GF-D8 (cell line): ENCODE data around the gene PITPNB.

ENCODE experiments used
- DNase-seq: peaks from one replicate; lab custom pipeline; 2025; lab: John Stamatoyannopoulos, UW

Gene PITPNB

DNA sequence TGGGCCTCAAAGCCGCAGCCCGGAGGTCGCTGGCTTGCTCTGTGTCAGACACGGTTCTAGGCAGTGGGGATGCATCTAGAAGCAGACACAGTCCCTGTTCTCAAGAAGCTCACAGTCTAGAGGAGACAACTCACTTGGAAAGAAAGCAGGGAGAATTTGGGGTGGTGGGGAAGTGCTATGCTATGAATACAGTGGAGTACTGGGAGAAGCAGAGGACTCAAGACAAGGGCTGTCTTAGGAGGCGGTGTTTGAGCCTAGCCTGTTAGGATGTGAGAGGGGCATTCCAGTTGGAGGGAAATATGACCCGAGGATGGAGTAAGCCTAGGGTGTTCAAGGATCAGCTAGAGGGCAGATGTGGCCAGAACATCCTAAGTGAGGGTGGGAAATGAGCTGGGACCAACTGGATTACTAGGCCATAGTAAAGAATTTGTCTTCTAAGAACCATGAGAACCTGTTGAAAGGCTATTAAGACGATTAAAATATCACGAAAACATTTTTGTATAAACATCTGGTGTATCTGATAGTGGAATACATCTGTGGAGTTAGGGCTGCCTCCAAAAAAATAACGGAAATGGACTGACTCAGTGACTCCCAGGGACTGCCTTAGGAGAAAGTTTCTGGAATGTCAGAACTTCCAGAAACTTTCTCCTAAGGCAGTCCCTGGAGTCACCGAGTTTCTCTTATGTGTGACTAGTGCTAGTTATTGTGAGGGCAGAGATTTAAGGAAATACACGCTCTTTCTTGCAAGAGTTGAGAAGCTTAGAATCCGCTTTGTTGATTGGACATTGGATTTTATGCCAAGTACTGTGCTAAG is 1.1 kb upstream of the PITPNB start:
- peak; percentile 22 for DNase-seq

DNA sequence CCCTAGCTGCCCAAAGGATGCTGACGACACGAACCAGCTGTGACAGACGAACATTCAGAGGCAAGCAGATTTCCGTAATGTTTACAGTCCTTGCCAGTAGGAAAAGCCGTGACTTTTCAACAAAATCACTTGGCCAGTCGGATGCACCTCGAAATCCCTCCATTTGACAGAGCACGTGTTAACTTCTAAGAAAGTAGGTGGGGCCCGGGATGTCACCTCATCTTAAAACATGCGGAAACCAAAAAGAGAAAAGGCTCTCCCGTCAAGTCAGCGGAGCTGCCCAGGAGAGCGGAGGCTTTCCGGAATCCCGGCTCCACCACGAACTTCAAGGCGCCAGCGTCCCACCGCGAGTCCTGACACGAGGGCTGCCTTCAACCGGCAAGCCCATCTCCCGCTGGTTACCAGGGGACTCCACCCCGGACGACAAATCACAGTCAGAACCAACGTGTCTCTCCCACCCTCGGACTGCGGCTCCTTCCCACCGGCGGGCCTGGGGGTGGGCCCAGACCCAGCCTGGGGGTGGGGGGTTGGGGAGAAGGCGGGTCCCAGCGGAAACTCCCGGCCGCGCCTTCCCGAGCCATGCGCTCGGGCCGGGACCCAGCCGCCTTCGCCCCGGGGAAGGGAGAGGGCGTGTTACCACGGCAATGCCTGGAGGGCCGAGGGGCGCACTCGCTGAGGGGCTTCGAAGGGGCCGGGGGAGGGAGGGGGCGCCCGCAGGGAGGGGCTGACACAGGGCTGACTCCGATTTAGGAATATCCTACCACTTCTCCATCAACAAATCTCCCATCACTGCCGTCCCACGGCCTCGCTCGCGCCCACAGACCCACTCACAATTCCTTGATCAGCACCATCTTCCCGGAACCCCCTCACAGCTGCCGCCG is 475 bp downstream of the PITPNB start:
- DNase-seq: no peak

DNA sequence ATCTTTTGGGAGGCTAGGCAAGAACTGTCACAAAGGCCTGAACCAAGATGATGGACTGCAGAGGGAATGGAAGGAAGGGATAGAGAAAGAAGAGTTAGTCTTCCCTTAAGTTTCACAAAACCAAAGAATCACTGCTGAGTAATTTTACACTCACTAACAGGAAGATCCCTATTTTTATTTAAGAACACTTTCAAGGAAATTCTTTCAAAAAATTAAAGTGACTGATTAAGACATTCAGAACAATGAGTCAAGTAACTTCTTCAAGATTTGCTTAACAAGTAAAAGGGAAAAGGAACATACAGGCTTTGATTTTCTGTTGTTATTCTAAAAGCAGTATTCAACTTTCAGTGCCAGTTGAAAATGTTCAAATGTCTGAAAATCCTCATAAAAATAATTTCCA is 3.1 kb downstream of the PITPNB start:
- DNase-seq: no peak

- DNase-seq: no peak
These were observed 5.8 kb downstream of the PITPNB start for GRCh38 chr22:27913162-27913741.

DNA sequence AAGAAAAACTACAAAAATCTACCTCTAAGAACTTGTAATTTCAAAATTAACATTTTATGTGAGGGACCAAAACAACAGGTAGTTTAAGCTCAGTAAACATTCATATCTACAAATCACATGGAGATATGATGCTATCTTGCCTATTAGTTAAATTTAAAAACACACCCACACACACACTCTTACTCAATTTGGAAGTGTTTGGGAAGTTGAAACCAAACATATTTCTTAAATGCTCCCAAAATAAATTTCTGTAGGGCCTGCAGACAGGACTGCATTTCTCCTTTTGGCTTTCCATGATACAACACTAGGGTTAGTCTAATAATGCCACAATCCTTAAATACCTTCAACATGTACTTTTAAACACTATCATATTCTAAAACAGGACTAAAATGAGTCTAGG is 7.0 kb downstream of the PITPNB start:
- DNase-seq: no peak

DNA sequence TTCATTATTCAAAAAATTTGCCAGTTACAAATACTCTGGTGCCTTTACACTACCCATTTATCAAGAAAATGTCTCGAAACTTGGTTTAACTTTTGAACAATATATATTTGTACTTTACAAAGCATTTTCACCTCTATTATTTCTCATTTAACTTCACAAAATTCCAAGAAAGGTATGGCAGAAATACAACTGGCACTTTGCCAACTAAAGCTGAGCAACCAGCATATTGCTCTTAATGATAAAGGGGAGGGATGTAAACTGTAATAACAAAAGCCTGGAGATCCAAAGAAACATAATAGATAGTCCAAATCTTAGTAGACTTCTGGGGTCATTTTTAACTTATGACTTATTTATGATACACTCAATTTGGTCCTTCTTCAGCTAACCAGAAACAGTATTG is 7.7 kb downstream of the PITPNB start:
- DNase-seq: no peak

DNA sequence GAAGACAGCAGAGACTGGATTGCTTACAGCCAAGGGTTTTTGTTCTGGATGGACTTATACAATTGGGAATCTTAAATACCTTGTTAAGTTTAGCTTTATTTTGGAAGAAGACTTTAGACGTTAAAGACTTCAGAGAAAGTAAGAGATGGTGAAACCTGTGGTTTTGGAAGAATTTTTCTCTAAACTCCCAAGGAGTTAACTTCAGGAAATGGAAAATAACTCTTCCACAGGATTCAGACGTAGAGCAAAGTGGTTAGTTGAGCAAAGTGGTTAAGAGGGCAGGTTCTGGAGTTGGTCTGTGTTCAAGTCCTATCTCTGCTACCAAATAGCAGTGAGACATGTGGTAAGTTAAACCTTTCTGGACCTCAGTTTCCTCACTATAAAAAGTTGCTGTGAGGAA is 12.8 kb downstream of the PITPNB start:
- no peak for DNase-seq

GRCh38 chr22:27905653-27906052 is 13.4 kb downstream of the PITPNB start:
- peak; percentile 39 for DNase-seq

- DNase-seq: no peak
These were observed 15.1 kb downstream of the PITPNB start for GRCh38 chr22:27903805-27904473.

GRCh38 chr22:27900153-27900552 is 18.9 kb downstream of the PITPNB start:
- DNase-seq: no peak

DNA sequence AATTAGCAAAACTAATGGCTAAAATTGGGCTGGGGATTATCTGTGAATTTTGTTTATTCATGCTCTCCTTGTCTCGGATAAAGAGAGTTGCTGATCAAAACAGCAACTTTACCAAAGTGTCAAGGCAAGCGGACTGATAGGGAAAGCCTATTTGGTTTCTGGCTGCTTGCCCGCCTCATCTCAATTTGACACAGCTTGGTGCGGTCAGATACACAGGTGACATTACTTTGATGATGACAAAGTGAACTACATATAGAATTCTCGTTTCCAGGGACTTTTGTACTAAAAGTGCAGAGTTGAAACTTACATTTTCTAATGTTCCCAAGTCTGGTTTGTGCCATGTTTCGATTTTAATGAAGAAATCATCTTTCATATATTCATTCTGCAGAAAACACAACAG is 22.8 kb downstream of the PITPNB start:
- no peak for DNase-seq

DNA sequence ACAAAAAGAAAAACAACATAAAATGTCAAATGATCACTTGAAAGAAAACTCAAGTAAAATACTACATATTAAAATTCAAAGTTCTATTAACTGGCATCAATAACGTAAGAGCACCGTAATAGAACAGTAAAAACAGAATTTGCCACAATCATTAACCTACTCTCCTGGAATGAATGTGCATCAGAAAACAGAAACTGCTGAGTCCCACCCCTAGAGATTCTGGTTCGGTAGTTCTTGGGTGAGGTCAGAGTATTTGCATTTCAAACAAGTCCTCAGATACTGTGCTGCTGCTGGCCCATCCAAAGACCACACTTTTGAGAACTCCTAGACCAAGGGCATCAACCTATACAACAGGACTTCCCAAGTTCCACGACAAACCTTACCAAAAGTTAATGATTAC is 23.5 kb downstream of the PITPNB start:
- no peak for DNase-seq

GRCh38 chr22:27892811-27893210 is 26.2 kb downstream of the PITPNB start:
- DNase-seq: no peak

GRCh38 chr22:27892064-27892463 is 27.0 kb downstream of the PITPNB start:
- no peak for DNase-seq

DNA sequence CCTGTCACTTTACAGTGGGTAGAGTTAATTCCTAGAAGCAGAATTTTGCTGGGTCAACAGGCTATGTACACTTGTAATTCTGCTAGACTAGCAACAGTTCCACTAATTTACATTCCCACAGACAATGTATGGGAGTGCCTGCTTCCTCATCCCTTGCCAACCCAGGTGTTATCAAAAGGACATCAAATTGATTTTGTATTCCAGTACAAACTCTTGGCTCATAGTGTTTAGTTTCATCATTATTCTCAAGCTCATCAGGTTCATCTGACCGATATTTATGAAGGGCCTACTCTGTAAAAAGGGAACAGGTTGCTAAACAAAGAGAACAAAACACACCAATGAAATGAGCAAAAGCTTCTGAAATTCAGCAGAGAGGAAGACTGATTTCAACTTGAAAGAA is 30.7 kb downstream of the PITPNB start:
- no peak for DNase-seq

- DNase-seq: no peak
These were observed 32.3 kb downstream of the PITPNB start for GRCh38 chr22:27886843-27887151.

- no peak for DNase-seq
These were observed 32.8 kb downstream of the PITPNB start for GRCh38 chr22:27885977-27886842.

DNA sequence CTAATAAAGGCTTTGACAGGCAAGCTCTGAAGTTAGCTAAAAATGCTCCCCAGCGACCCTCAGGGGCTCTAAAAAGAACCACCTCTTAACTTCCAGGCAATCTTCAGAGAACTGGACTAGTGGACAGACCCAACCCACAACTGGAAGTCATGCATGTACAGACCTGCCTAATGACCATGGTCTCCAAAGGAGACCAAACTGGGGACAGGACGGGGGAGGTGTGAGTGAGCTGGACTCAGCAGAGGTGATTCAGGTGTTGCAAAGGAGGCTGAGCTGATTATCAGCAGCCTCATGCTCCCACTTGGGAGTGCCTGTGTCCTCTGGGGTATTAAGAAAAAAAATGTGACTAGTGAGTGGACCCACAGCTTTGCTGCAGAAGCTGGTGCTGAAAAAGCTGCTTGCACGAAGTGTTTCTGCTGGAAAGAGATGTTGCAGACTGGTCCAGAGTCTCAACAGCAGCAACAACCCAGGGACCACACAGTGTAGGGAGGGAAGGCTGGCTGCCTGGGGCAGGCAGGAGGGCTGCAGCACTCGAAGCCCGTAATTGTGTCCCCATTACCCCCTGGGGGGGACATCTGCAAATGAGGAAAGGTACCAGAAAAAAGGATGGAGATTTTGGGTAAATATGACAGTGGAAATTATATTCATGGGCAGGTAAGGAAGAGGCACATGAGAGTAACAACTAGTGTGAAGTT is 35.3 kb downstream of the PITPNB start:
- no peak for DNase-seq

- DNase-seq: no peak
These were observed 36.4 kb downstream of the PITPNB start for GRCh38 chr22:27882507-27883290.

GRCh38 chr22:27881421-27881820 is 37.6 kb downstream of the PITPNB start:
- DNase-seq: no peak
